Left lung (tissue), 10 donors: Measurements from ENCODE around the gene BLNK. TPM values are rescaled to one million over a fixed set of nuclear protein-coding genes. Genes with fewer than 3 reads are reported as not detected.

ENCODE experiments used
- ATAC-seq: fragments of 200-7000 bp; cut with Tn5 transposase; one replicate; pipeline ENCODE4 v1.9.1; 2020; ENCODE audit warnings: moderate library complexity
- DNase-seq, 4 donors: peaks; one replicate each; pipeline ENCODE4 v3.0.0-alpha.2; 2013 to 2020
- H3K27ac ChIP-seq, 2 donors: fragments of 200-600 bp; sonication (generic) in 1 of 2; one replicate each; pipeline versions ENCODE4 v1.5.0 to v1.8.0; 2020 to 2021
- H3K27me3 ChIP-seq, 2 donors: fragments of 200-600 bp; sonication (generic) in 1 of 2; one replicate each; pipeline versions ENCODE4 v1.5.0 to v1.8.0; 2020 to 2021
- H3K36me3 ChIP-seq, 2 donors: fragments of 200-600 bp; sonication (generic) in 1 of 2; one replicate each; pipeline versions ENCODE4 v1.5.0 to v1.8.0; 2020 to 2021
- H3K4me1 ChIP-seq, 2 donors: fragments of 200-600 bp; one replicate each; pipeline ENCODE4 v1.8.0; 2021
- H3K4me3 ChIP-seq, 2 donors: fragments of 200-600 bp; sonication (generic) in 1 of 2; one replicate each; pipeline versions ENCODE4 v1.5.0 to v1.8.0; 2020 to 2021; ENCODE audit warnings: mild to moderate bottlenecking in 1 of 2
- H3K9me3 ChIP-seq, 2 donors: fragments of 200-600 bp; sonication (generic) in 1 of 2; one replicate each; pipeline versions ENCODE4 v1.5.0 to v1.8.0; 2020 to 2021
- CTCF ChIP-seq, 2 donors: fragments of 200-600 bp; sonication (generic) in 1 of 2; IDR thresholded peaks; one replicate each; pipeline versions ENCODE4 v1.5.0 to v1.8.0; 2021; ENCODE audit warnings: antibody characterized with exemption in 2 of 2
- intact Hi-C, 2 donors: fragments of 100-400 bp; cut with DNase I; formaldehyde crosslinking; loops; one replicate each; pipeline versions ENCODE4 v1.11.2 to v1.14.2; 2022
- polyA plus RNA-seq, 6 donors: library from polyadenylated mRNA; unstranded; fragments of 120-200 nt; gene quantifications; one replicate each; pipeline ENCODE4 v1.2.1, GENCODE V29; 2013; ENCODE audit not compliant: insufficient read length in 6 of 6
- total RNA-seq, 2 donors: library from RNA; stranded (reverse); fragmentation: NEBNext Ultra II Directional; extraction: Animal tissue kit (Norgen Biotek cat#: 25700); gene quantifications; one replicate each; pipeline ENCODE4 v1.2.1, GENCODE V29; 2021
- donor health status: DM: no; HTN: yes; CAD: no.
- donor health status: DM: no; HTN: no; CAD: no.

BLNK gene
- total and polyA plus RNA-seq, 8 donors: 7.9 to 18.8 (median 15.2) TPM

- TF ChIP-seq CTCF (IDR thresholded peaks at IDR 0.05): no peak
- no peaks in the 10 kb centered on the region for H3K27me3 ChIP-seq
- no peak for ATAC-seq
- H3K27ac ChIP-seq: no peak overlapping the region
- H3K36me3 ChIP-seq: no peaks in the 10 kb centered on the region
- no peak overlapping the region for H3K4me3 ChIP-seq
- no peaks in the 10 kb centered on the region for H3K4me1 ChIP-seq
- no peak for DNase-seq
- intact Hi-C loops: no loop called here
- no peaks in the 10 kb centered on the region for H3K9me3 ChIP-seq
These were observed 34.5 kb downstream of the BLNK start for GRCh38 chr10:96236876-96237275.

GRCh38 chr10:96236090-96236478 lies 35.3 kb downstream of the BLNK start:
- H3K4me3 ChIP-seq: no peak overlapping the region
- no peaks in the 10 kb centered on the region for H3K4me1 ChIP-seq
- no peaks in the 10 kb centered on the region for H3K27me3 ChIP-seq
- intact Hi-C loops: no loop called here
- H3K9me3 ChIP-seq: no peaks in the 10 kb centered on the region
- DNase-seq: peak in 1 of 4 donors; percentile 39
- no peak for TF ChIP-seq CTCF (IDR thresholded peaks at IDR 0.05)
- H3K27ac ChIP-seq: no peak overlapping the region
- no peaks in the 10 kb centered on the region for H3K36me3 ChIP-seq
- ATAC-seq: no peak

- no peak for DNase-seq
- no peak for ATAC-seq
- TF ChIP-seq CTCF (IDR thresholded peaks at IDR 0.05): no peak
- Histone ChIP-seq H3K9me3 (no peaks in the 10 kb centered on the region), H3K4me1 (no peaks in the 10 kb centered on the region), H3K36me3 (no peaks in the 10 kb centered on the region), H3K4me3 (no peak overlapping the region), H3K27ac (no peak overlapping the region), H3K27me3 (no peaks in the 10 kb centered on the region)
- intact Hi-C loops: no loop called here
These were observed 35.9 kb downstream of the BLNK start for GRCh38 chr10:96235326-96236089.

- DNase-seq (no peak), ATAC-seq (no peak)
- Histone ChIP-seq H3K36me3 (no peaks in the 10 kb centered on the region), H3K4me3 (no peak overlapping the region), H3K27ac (no peak overlapping the region), H3K4me1 (no peaks in the 10 kb centered on the region), H3K9me3 (no peaks in the 10 kb centered on the region), H3K27me3 (no peaks in the 10 kb centered on the region)
- intact Hi-C loops: loop anchor here in 1 of 2 donors (5.0 kb wide), 1 partner anchor 58 kb away; no protein-coding TSS in a partner anchor
- no peak for TF ChIP-seq CTCF (IDR thresholded peaks at IDR 0.05)
These were observed 37.4 kb downstream of the BLNK start for GRCh38 chr10:96233959-96234358.

- DNase-seq (peak in 1 of 4 donors; percentile 50), ATAC-seq (no peak)
- Histone ChIP-seq H3K9me3 (no peaks in the 10 kb centered on the region), H3K4me3 (no peak overlapping the region), H3K4me1 (no peaks in the 10 kb centered on the region), H3K36me3 (no peaks in the 10 kb centered on the region), H3K27ac (no peak overlapping the region), H3K27me3 (no peaks in the 10 kb centered on the region)
- TF ChIP-seq CTCF (IDR thresholded peaks at IDR 0.05): no peak
- intact Hi-C loops: loop anchor here in 1 of 2 donors (5.0 kb wide), 1 partner anchor 62 kb away; no protein-coding TSS in a partner anchor
These were observed 40.8 kb downstream of the BLNK start for GRCh38 chr10:96230527-96230926.
